H1 (cell line): ENCODE results near the gene KAT14. TPM values are rescaled to one million over a fixed set of nuclear protein-coding genes. Genes with fewer than 3 reads are reported as not detected.

Experiments
- CTCF ChIA-PET: fragments of 300-600 bp; sonication (Branson Sonifier 250); formaldehyde crosslinking; loops from one replicate; lab custom pipeline; 2021; ENCODE audit not compliant: partially characterized antibody; lab: Charles Lee
- POLR2A ChIA-PET: fragments of 300-600 bp; sonication (Branson Sonifier 250); formaldehyde crosslinking; loops from one replicate; lab custom pipeline; 2021; ENCODE audit warnings: inconsistent platforms; ENCODE audit not compliant: partially characterized antibody; lab: Charles Lee
- DNase-seq, 2 experiments: peaks; one replicate each; pipeline versions ENCODE4 v3.0.0 to v3.0.0-alpha.2; 2010 to 2022; ENCODE audit warnings: low spot score in 2 of 2, low read depth in 1 of 2, mixed read lengths in 1 of 2
- FAIRE-seq: peaks from 2 replicates; lab custom pipeline; 2011; peaks lifted over from hg19 to GRCh38; lab: Jason Lieb, UNC
- H2AFZ ChIP-seq: 2 replicates; pipeline ENCODE4 v1.8.1; 2012; ENCODE audit warnings: low read length, inconsistent platforms
- H2AK5ac ChIP-seq: 2 replicates; pipeline ENCODE4 v1.6.1; 2013; ENCODE audit warnings: low read depth, low read length
- H2BK120ac ChIP-seq: replicated peaks from 2 replicates; pipeline ENCODE3; 2013; ENCODE audit warnings: low read depth, low read length, inconsistent platforms
- H2BK12ac ChIP-seq: 2 replicates; pipeline ENCODE4 v1.6.1; 2013; ENCODE audit warnings: low read depth, low read length
- H2BK15ac ChIP-seq: 2 replicates; pipeline ENCODE4 v1.6.1; 2013; ENCODE audit warnings: low read length
- H2BK20ac ChIP-seq: 2 replicates; pipeline ENCODE4 v1.6.1; 2013; ENCODE audit warnings: low read length
- H2BK5ac ChIP-seq: 2 replicates; pipeline ENCODE4 v1.6.1; 2013; ENCODE audit warnings: low read depth, low read length
- H3K14ac ChIP-seq: 2 replicates; pipeline ENCODE4 v1.6.1; 2013; ENCODE audit warnings: inconsistent platforms; ENCODE audit not compliant: insufficient read length
- H3K18ac ChIP-seq: 2 replicates; pipeline ENCODE4 v1.6.1; 2013; ENCODE audit warnings: low read length; ENCODE audit errors: extremely low read depth
- H3K23ac ChIP-seq: 2 replicates; pipeline ENCODE4 v1.6.1; 2013; ENCODE audit warnings: inconsistent platforms; ENCODE audit not compliant: insufficient read length
- H3K23me2 ChIP-seq: 2 replicates; pipeline ENCODE4 v1.6.1; 2013; ENCODE audit warnings: low read depth, low read length
- H3K27ac ChIP-seq: 2 replicates; pipeline ENCODE4 v1.6.1; 2011; ENCODE audit warnings: low read depth, low read length, inconsistent platforms
- H3K27me3 ChIP-seq, 4 experiments: replicated peaks in 1 of 4; 1 replicate in 1 of 4; 2 replicates in 3 of 4; pipeline versions ENCODE4 v1.6.1 to v1.8.1; 2011 to 2013; ENCODE audit warnings: low read length in 3 of 4, mild to moderate bottlenecking in 3 of 4, inconsistent platforms in 2 of 4, mixed read lengths in 2 of 4, moderate library complexity in 1 of 4; ENCODE audit not compliant: control insufficient read depth in 3 of 4, insufficient read depth in 3 of 4; ENCODE audit errors: extremely low read depth in 1 of 4
- H3K36me3 ChIP-seq, 4 experiments: 2 replicates each; pipeline versions ENCODE4 v1.6.1 to v1.8.1; 2011 to 2013; ENCODE audit warnings: mild to moderate bottlenecking in 4 of 4, low read length in 3 of 4, moderate library complexity in 2 of 4, control low read depth in 1 of 4, inconsistent platforms in 1 of 4; ENCODE audit not compliant: insufficient read depth in 4 of 4, control insufficient read depth in 2 of 4
- H3K4ac ChIP-seq: replicated peaks from 2 replicates; pipeline ENCODE3; 2013; ENCODE audit warnings: low read length, low read depth, mixed read lengths, inconsistent platforms; ENCODE audit not compliant: insufficient read length
- H3K4me1 ChIP-seq, 4 experiments: replicated peaks in 1 of 4; 1 replicate in 1 of 4; 2 replicates in 3 of 4; pipeline versions ENCODE4 v1.6.1 to v1.8.1; 2011 to 2013; ENCODE audit warnings: low read length in 3 of 4, inconsistent platforms in 2 of 4, mixed read lengths in 1 of 4; ENCODE audit not compliant: insufficient read depth in 4 of 4, control insufficient read depth in 3 of 4
- H3K4me2 ChIP-seq, 2 experiments: 2 replicates each; pipeline versions ENCODE4 v1.6.1 to v1.8.1; 2011 to 2013; ENCODE audit warnings: low read depth in 2 of 2, low read length in 2 of 2, control low read depth in 1 of 2, inconsistent platforms in 1 of 2, mild to moderate bottlenecking in 1 of 2; ENCODE audit not compliant: insufficient read depth in 1 of 2
- H3K4me3 ChIP-seq, 4 experiments: fragments of 200-600, 300-600 bp in 1 of 4; sonication (generic), shearing (Covaris generic), sonication (Bioruptor Twin) in 1 of 4; 2 replicates each; pipeline versions ENCODE4 v1.5.1 to v1.8.1; 2011 to 2016; ENCODE audit warnings: low read length in 4 of 4, low read depth in 3 of 4, control low read depth in 2 of 4, inconsistent platforms in 2 of 4, mild to moderate bottlenecking in 2 of 4, mixed read lengths in 1 of 4, moderate library complexity in 1 of 4; ENCODE audit not compliant: insufficient read depth in 2 of 4; ENCODE audit errors: extremely low read depth in 1 of 4
- H3K56ac ChIP-seq: replicated peaks from 2 replicates; pipeline ENCODE3; 2013; ENCODE audit warnings: low read depth, mild to moderate bottlenecking, mixed read lengths, low read length, inconsistent platforms; ENCODE audit not compliant: insufficient read length
- H3K79me1 ChIP-seq: 2 replicates; pipeline ENCODE4 v1.6.1; 2013; ENCODE audit warnings: low read depth, low read length, control low read depth
- H3K79me2 ChIP-seq, 2 experiments: 2 replicates each; pipeline versions ENCODE4 v1.6.1 to v1.8.1; 2012 to 2013; ENCODE audit warnings: low read length in 2 of 2, mild to moderate bottlenecking in 2 of 2, inconsistent platforms in 1 of 2; ENCODE audit not compliant: insufficient read depth in 2 of 2, control insufficient read depth in 1 of 2
- H3K9ac ChIP-seq, 4 experiments: replicated peaks in 1 of 4; 1 replicate in 1 of 4; 2 replicates in 3 of 4; pipeline versions ENCODE4 v1.6.1 to v1.8.1; 2011 to 2013; ENCODE audit warnings: low read depth in 3 of 4, low read length in 3 of 4, control low read depth in 2 of 4, mild to moderate bottlenecking in 2 of 4, moderate library complexity in 2 of 4, inconsistent platforms in 1 of 4; ENCODE audit errors: extremely low read depth in 1 of 4
- H3K9me3 ChIP-seq, 2 experiments: 2 replicates each; pipeline versions ENCODE4 v1.6.1 to v1.8.1; 2012 to 2013; ENCODE audit warnings: mild to moderate bottlenecking in 2 of 2, moderate library complexity in 2 of 2, control low read depth in 1 of 2, inconsistent platforms in 1 of 2, low read depth in 1 of 2, low read length in 1 of 2, mixed read lengths in 1 of 2; ENCODE audit not compliant: insufficient read depth in 2 of 2
- H4K20me1 ChIP-seq, 2 experiments: replicated peaks in 1 of 2; 2 replicates each; pipeline versions ENCODE3 to v1.8.1; 2011 to 2013; ENCODE audit warnings: inconsistent platforms in 2 of 2, low read length in 2 of 2, mild to moderate bottlenecking in 1 of 2; ENCODE audit not compliant: insufficient read depth in 2 of 2, control insufficient read depth in 1 of 2
- H4K5ac ChIP-seq: 2 replicates; pipeline ENCODE4 v1.6.1; 2013; ENCODE audit warnings: low read length, low read depth, mixed read lengths, inconsistent platforms; ENCODE audit not compliant: insufficient read length
- H4K8ac ChIP-seq: 2 replicates; pipeline ENCODE4 v1.8.0; 2013; ENCODE audit warnings: mild to moderate bottlenecking, moderate library complexity, low read length, inconsistent platforms; ENCODE audit not compliant: insufficient read depth; ENCODE audit errors: extremely low read depth
- H4K91ac ChIP-seq: replicated peaks from 2 replicates; pipeline ENCODE3; 2013; ENCODE audit warnings: low read length, mixed read lengths, inconsistent platforms; ENCODE audit not compliant: insufficient read length
- BCL11A ChIP-seq, 2 experiments: IDR thresholded peaks; one replicate each; pipeline ENCODE4 v1.6.1; 2011; ENCODE audit warnings: low read depth in 2 of 2, low read length in 2 of 2, mild to moderate bottlenecking in 2 of 2
- HDAC6 ChIP-seq: IDR thresholded peaks from one replicate; pipeline ENCODE4 v1.7.1; 2012; ENCODE audit warnings: low read depth, mild to moderate bottlenecking, inconsistent platforms, low read length, moderate library complexity
- MAFK ChIP-seq: IDR thresholded peaks from 2 replicates; pipeline ENCODE4 v1.6.1; 2012; ENCODE audit warnings: low read depth, mild to moderate bottlenecking, improper control_type of control experiment, low read length
- WGBS, 2 experiments: shearing (Covaris generic) in 1 of 2; methylation state at CpG; one replicate each; pipeline versions ENCODE4 v1.1.6 to v1.1.7; 2013 to 2015; ENCODE audit warnings: low lambda C conversion rate in 2 of 2, mixed read lengths in 2 of 2, inconsistent platforms in 1 of 2, low coverage in 1 of 2, missing lambda C conversion rate in 1 of 2; ENCODE audit not compliant: insufficient replicate concordance in 2 of 2, insufficient coverage in 1 of 2, insufficient read length in 1 of 2; ENCODE audit errors: extremely low coverage in 1 of 2, missing lambda C conversion rate in 1 of 2; 5-methylcytosine and 5-hydroxymethylcytosine counted together
- polyA plus RNA-seq, 7 experiments: library from polyadenylated mRNA; depleted of rRNA in 3 of 7; stranded (reverse) in 5 of 7; unstranded in 2 of 7; fragments of >200 nt in 5 of 7; fragments of 200-250 nt in 2 of 7; gene quantifications; 1 replicate in 5 of 7; 2 replicates in 1 of 7; 4 replicates in 1 of 7; pipeline versions ENCODE4 v1.2.1 to v1.2.3, GENCODE V29; 2011 to 2013; ENCODE audit warnings: missing spikeins in 2 of 7, mixed read lengths in 2 of 7
- total RNA-seq: library from RNA; stranded (reverse); fragmentation: NEBNext Ultra II Directional; extraction: Animal tissue kit (Norgen Biotek cat#: 25700); gene quantifications from 2 replicates; pipeline ENCODE4 v1.2.1, GENCODE V29; 2021

Gene KAT14
- total and polyA plus RNA-seq, 2 of the 8 experiments (the other 6 are each of a cell fraction or from before 2014, with no cell fraction given): 17.3 to 29.3 TPM

DNA sequence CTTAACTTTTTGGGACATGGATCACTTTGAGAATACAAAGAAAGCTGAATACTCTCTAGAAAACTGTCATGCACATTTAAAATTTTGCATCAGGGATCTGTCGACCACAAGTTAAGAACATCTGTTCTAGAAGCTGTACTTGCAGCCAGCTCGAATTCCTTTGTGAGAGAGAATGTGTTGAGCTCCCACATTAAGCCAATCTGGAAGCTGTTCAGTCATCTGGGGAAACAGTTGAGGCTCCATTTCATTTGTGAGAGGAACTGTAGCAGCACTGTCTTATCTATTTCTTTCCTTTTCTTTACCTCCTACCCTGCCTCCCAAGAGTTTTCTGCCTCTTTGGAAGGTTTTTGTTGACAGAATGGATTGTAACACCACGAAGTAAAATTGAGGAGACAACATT is 50.8 kb downstream of the KAT14 start:
- POLR2A ChIA-PET: interaction anchor here (1.4 kb wide), 1 partner anchor 99 kb away, joined by 4 read pairs; the partner anchor contains the start of gene ZNF133

More for the DNA sequence above, 50.8 kb downstream of the KAT14 start:
- H4K8ac ChIP-seq: no peak overlapping the region
- H3K23ac ChIP-seq: no peak overlapping the region
- no peak overlapping the region for H4K5ac ChIP-seq
- H3K79me1 ChIP-seq: no peaks in the 10 kb centered on the region
- WGBS, 2 experiments: 84% methylated on average over 3 of the region's 3 CpGs; no CpG with 5 or more reads in 1 of the 2 experiments
- no peak overlapping the region for H2BK5ac ChIP-seq
- no peaks in the 10 kb centered on the region for H3K27me3 ChIP-seq
- no peak overlapping the region for H4K91ac ChIP-seq
- FAIRE-seq: no peak
- H2BK12ac ChIP-seq: no peak overlapping the region
- H2BK15ac ChIP-seq: no peak overlapping the region
- no peak overlapping the region for H3K4ac ChIP-seq
- peaks cover 8 to 43% (median 26%) of the 10 kb centered on the region in 4 experiments; a peak in 7 of 8 replicates for H3K36me3 ChIP-seq
- H3K9me3 ChIP-seq: peaks cover 0 to 3% of the 10 kb centered on the region in 2 experiments; a peak in 1 of 4 replicates
- H2BK20ac ChIP-seq: no peak overlapping the region
- H2AK5ac ChIP-seq: no peak overlapping the region
- no peak overlapping the region for H3K27ac ChIP-seq
- H3K4me2 ChIP-seq: no peak overlapping the region
- no peaks in the 10 kb centered on the region for H3K4me1 ChIP-seq
- peaks cover 2 to 3% of the 10 kb centered on the region in 2 experiments for H4K20me1 ChIP-seq
- no peak overlapping the region for H3K4me3 ChIP-seq
- H3K9ac ChIP-seq: no peak overlapping the region
- no peak overlapping the region for H3K14ac ChIP-seq
- H3K79me2 ChIP-seq: no peaks in the 10 kb centered on the region
- H3K56ac ChIP-seq: no peak overlapping the region
- no peaks in the 10 kb centered on the region for H3K23me2 ChIP-seq
- no peak overlapping the region for H2AFZ ChIP-seq
- CTCF ChIA-PET: interaction anchor here (0.7 to 1.3 kb wide), 5 partner anchors 9 to 88 kb away, joined by 3 to 5 read pairs (median 3); no protein-coding TSS in a partner anchor
- no peak overlapping the region for H2BK120ac ChIP-seq
- TF ChIP-seq HDAC6 (no peak), BCL11A (IDR thresholded peaks at IDR 0.05; ENCODE audit: low read depth in 2 of 2, low read length in 2 of 2) (no peak), MAFK (no peak)
- DNase-seq: no peak
- no peak overlapping the region for H3K18ac ChIP-seq
